Bronchial smooth muscle cell (primary cell): ENCODE results near the gene TRAPPC3L. TPM values are rescaled to one million over a fixed set of nuclear protein-coding genes. Genes with fewer than 3 reads are reported as not detected.

Source experiments
- total RNA-seq: library from RNA; depleted of rRNA; stranded (reverse); fragments of >200 nt; gene quantifications from 2 replicates; pipeline ENCODE4 v1.2.1, GENCODE V29; 2014

TRAPPC3L gene
- total RNA-seq = 0.09 and 0.16 TPM in 2 replicates

GRCh38 chr6:116545651-116546050, at the start of gene TRAPPC3L:
TRAPPC3L (minus strand) TSS chr6:116545684; CDS start chr6:116545514, 170 bp downstream.

GRCh38 chr6:116570856-116571682, 25.6 kb upstream of the TRAPPC3L start, which contains the start of gene RWDD1:
RWDD1 (plus strand) TSS chr6:116571504; CDS start chr6:116571583, 79 bp downstream.

DNA sequence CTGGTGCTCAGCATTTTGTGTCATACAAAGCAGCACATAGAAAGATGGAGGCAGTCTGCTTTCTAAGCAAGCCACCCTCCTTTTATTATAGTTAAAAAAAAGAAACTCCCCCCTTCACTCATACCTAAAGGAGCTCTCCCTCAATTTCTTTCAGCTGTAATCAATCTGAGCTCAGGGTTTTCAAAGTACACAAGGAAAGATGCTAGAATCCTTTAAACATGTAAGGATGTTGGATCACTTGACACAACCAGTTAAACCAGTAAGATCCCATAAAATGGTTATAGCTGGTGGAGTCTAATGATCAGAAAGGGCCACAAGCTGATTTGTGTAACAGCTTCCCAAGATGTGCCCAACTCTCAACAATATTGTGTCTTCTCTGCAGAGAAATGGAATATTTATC, 8.0 kb upstream of the TRAPPC3L start, which contains the start of gene CALHM4:
Gene CALHM4 (plus strand): TSS at position 301 of the 400 bp plus-strand sequence. CDS start 43 bp downstream, at position 344.

DNA sequence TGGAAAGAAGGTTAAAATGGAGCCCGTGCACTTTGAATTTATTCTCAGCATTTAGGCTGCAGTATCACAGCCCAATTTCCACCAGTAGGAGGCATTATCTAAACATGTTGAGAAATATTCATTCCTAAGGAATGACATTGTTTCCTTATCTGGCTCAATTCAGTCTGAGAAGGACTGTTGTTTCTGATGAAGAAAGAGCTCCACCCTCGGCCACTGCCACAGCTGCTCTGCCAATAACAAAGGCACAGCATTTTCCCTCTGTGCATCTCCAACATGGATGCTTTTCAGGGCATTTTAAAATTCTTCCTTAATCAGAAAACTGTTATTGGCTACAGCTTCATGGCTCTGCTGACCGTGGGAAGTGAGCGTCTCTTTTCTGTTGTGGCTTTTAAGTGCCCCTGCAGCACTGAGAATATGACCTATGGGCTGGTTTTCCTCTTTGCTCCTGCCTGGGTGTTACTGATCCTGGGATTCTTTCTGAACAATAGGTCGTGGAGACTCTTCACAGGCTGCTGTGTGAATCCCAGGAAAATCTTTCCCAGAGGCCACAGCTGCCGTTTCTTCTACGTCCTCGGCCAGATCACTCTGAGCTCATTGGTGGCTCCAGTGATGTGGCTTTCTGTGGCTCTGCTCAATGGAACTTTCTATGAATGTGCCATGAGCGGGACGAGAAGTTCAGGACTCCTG, 33.9 kb downstream of the TRAPPC3L start, which contains the start of gene CALHM5:
Gene CALHM5 (plus strand): TSS at position 216 of the 687 bp plus-strand sequence. CDS start 58 bp downstream, at position 274.

GRCh38 chr6:116461331-116461931, 84.1 kb downstream of the TRAPPC3L start, which contains the start of gene CALHM6:
CALHM6 (plus strand) TSS chr6:116461375; CDS start chr6:116461930, 555 bp downstream.

Other genes starting within 250 kb of the TRAPPC3L start
- gene DSE, start 174.7 kb downstream of the TRAPPC3L start, total RNA-seq = 74.4 and 89.3 TPM in 2 replicates
- 0.79 TPM in 1 of 2 replicates, not detected in the other for gene CALHM6, start 84.3 kb downstream of the TRAPPC3L start, total RNA-seq
- gene CALHM5, start 34.0 kb downstream of the TRAPPC3L start, total RNA-seq = 8.4 and 9.0 TPM in 2 replicates
- gene CALHM4, start 8.1 kb upstream of the TRAPPC3L start, total RNA-seq = not detected in 2 replicates
- gene RWDD1, start 25.8 kb upstream of the TRAPPC3L start, total RNA-seq = 17.5 and 20.8 TPM in 2 replicates
- gene RSPH4A, start 70.8 kb upstream of the TRAPPC3L start, total RNA-seq = under 0.01 and 0.09 TPM in 2 replicates
- gene ZUP1, start 123.1 kb upstream of the TRAPPC3L start, total RNA-seq = 11.6 and 14.3 TPM in 2 replicates
- gene KPNA5, start 135.5 kb upstream of the TRAPPC3L start, total RNA-seq = 6.0 and 8.2 TPM in 2 replicates
- gene FAM162B, start 220.0 kb upstream of the TRAPPC3L start, total RNA-seq = 0.32 and 3.8 TPM in 2 replicates